WTC11 (cell line): ENCODE results near the gene LAS1L.

Experiments used
- CREB1 ChIP-seq: sonication (generic); formaldehyde crosslinking; IDR thresholded peaks from 2 replicates; pipeline ENCODE4 v1.8.0; 2023; ENCODE audit warnings: mild to moderate bottlenecking, missing genetic modification reagents
- CTCF ChIP-seq: fragments of 200-600 bp; IDR thresholded peaks from 2 replicates; pipeline ENCODE4 v1.8.0; 2022; ENCODE audit warnings: antibody characterized with exemption
- ETV6 ChIP-seq: sonication (generic); formaldehyde crosslinking; IDR thresholded peaks from 2 replicates; pipeline ENCODE4 v1.8.1; 2022; ENCODE audit warnings: mild to moderate bottlenecking, missing genetic modification reagents
- JUN ChIP-seq: sonication (generic); formaldehyde crosslinking; IDR thresholded peaks from 2 replicates; pipeline ENCODE4 v1.8.0; 2023; ENCODE audit warnings: mild to moderate bottlenecking, missing genetic modification reagents
- TEAD4 ChIP-seq: sonication (generic); formaldehyde crosslinking; IDR thresholded peaks from 2 replicates; pipeline ENCODE4 v1.8.0; 2022; ENCODE audit warnings: mild to moderate bottlenecking, missing genetic modification reagents

DNA sequence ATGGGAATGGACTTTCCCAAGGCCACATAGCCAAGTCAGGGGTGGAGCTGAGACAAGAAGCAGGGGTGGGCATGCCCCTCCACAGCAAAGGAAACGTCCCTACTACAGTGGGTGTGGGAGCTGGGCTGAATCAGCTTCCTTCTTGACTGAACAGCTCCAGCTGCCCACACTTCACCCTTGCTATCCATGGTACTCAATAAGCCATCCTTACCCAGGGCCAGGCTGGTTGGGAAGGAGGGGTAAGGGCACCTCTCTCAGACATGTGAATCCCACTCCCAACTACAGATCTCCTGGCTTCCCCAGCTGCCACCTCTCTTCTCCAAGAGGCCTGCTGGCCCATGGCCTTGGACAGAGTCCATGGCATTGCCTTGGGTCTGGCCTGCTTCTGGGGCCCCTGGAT, 21.0 kb downstream of the LAS1L start:
- TF ChIP-seq CTCF = no peak
- TF ChIP-seq ETV6 (CRISPR knock-in tag) = no peak
- no peak for TF ChIP-seq JUN
- no peak for TF ChIP-seq TEAD4 (CRISPR knock-in tag)
- no peak for TF ChIP-seq CREB1 (CRISPR knock-in tag)
